K562 (cell line): ENCODE data around the gene RNF112. TPM values are rescaled to one million over a fixed set of nuclear protein-coding genes. Genes with fewer than 3 reads are reported as not detected.
A peak's percentile ranks its signal among the peaks of the same experiment; 100 is the strongest.

Experiments
- ARHGAP35 ChIP-seq: fragments of 450-650 bp; IDR thresholded peaks from 2 replicates; pipeline ENCODE4 v1.6.1; 2018; ENCODE audit not compliant: partially characterized antibody
- BDP1 ChIP-seq: IDR thresholded peaks from 3 replicates; pipeline ENCODE4 v1.6.1; 2011; ENCODE audit not compliant: insufficient read length, insufficient read depth
- CBFA2T3 ChIP-seq: fragments of 450-650 bp; IDR thresholded peaks from 2 replicates; pipeline ENCODE4 v1.6.1; 2017
- HDAC1 ChIP-seq, 2 experiments: fragments of 450-650 bp; IDR thresholded peaks; 2 replicates each; pipeline ENCODE4 v1.6.1; 2016 to 2017; ENCODE audit warnings: inconsistent platforms in 1 of 2, mild to moderate bottlenecking in 1 of 2, moderate library complexity in 1 of 2
- HDAC2 ChIP-seq: fragments of 450-650 bp; IDR thresholded peaks from 2 replicates; pipeline ENCODE4 v1.6.1; 2016; ENCODE audit warnings: mild to moderate bottlenecking
- HMG20A ChIP-seq: fragments of 450-650 bp; formaldehyde crosslinking; conservative IDR thresholded peaks from 2 replicates; pipeline ENCODE4 v1.4.0; 2020; ENCODE audit warnings: mild to moderate bottlenecking, mixed read lengths
- ILF3 ChIP-seq: fragments of 450-650 bp; IDR thresholded peaks from 2 replicates; pipeline ENCODE4 v1.6.1; 2018; ENCODE audit warnings: antibody characterized with exemption, mild to moderate bottlenecking, moderate library complexity, borderline replicate concordance
- MEF2A ChIP-seq: IDR thresholded peaks from 2 replicates; pipeline ENCODE4 v1.6.1; 2011; ENCODE audit warnings: low read depth, mild to moderate bottlenecking, low read length, moderate library complexity; ENCODE audit not compliant: control insufficient read depth
- NCOA1 ChIP-seq: fragments of 450-650 bp; IDR thresholded peaks from 2 replicates; pipeline ENCODE4 v1.6.1; 2016; ENCODE audit warnings: low read depth
- RBM17 ChIP-seq: fragments of 200-400 bp; formaldehyde crosslinking; IDR thresholded peaks from 2 replicates; pipeline ENCODE4 v1.6.1; 2017; ENCODE audit warnings: low read depth, mild to moderate bottlenecking, low read length, borderline replicate concordance
- SIRT6 ChIP-seq: IDR thresholded peaks from one replicate; pipeline ENCODE4 v1.6.1; 2012; ENCODE audit warnings: low read depth, mild to moderate bottlenecking, control low read depth, inconsistent platforms, low read length, moderate library complexity
- SMAD1 ChIP-seq: fragments of 150-350 bp; IDR thresholded peaks from 2 replicates; pipeline ENCODE4 v1.6.1; 2014; ENCODE audit warnings: low read length, low read depth; ENCODE audit not compliant: partially characterized antibody
- TAF15 ChIP-seq: fragments of 200-400 bp; formaldehyde crosslinking; IDR thresholded peaks from 2 replicates; pipeline ENCODE4 v1.6.1; 2017; ENCODE audit warnings: mild to moderate bottlenecking, low read depth, low read length, moderate library complexity
- TAF9B ChIP-seq: fragments of 450-650 bp; IDR thresholded peaks from 2 replicates; pipeline ENCODE4 v1.6.1; 2018; ENCODE audit warnings: mild to moderate bottlenecking; ENCODE audit not compliant: partially characterized antibody
- ZBTB9 ChIP-seq: fragments of 450-650 bp; formaldehyde crosslinking; IDR thresholded peaks from 2 replicates; pipeline ENCODE4 v1.4.0; 2020; ENCODE audit warnings: mild to moderate bottlenecking, moderate library complexity
- ZFP36 ChIP-seq: fragments of 150-350 bp; IDR thresholded peaks from 2 replicates; pipeline ENCODE4 v1.6.1; 2018; ENCODE audit warnings: low read length, low read depth; ENCODE audit not compliant: partially characterized antibody
- ZNF12 ChIP-seq: sonication (generic); formaldehyde crosslinking; IDR thresholded peaks from 2 replicates; pipeline ENCODE4 v1.4.0; 2020; ENCODE audit warnings: mild to moderate bottlenecking, missing genetic modification reagents
- ZNF174 ChIP-seq: fragments of 250-450 bp; sonication (Bioruptor Pico); IDR thresholded peaks from 2 replicates; pipeline ENCODE4 v1.4.0; 2020; ENCODE audit warnings: mild to moderate bottlenecking
- ZNF589 ChIP-seq: fragments of 200-800 bp; sonication (Bioruptor generic); IDR thresholded peaks from 2 replicates; pipeline ENCODE4 v1.6.1; 2016; ENCODE audit warnings: low read depth, missing genetic modification characterization, missing compliant biosample characterization
- ZNF764 ChIP-seq: fragments of 250-450 bp; sonication (Bioruptor Pico); IDR thresholded peaks from 2 replicates; pipeline ENCODE4 v1.4.0; 2020; ENCODE audit warnings: low read depth, mild to moderate bottlenecking, moderate library complexity
- polyA plus RNA-seq, 8 experiments: library from polyadenylated mRNA; depleted of rRNA in 4 of 8; stranded (reverse) in 5 of 8; unstranded in 3 of 8; fragments of >200 nt; fragmentation: Nextera tagmentation in 2 of 8; fragmentation: Illumina TruSeq in 1 of 8; extraction: Ambion mirVana in 2 of 8; extraction: Trizol in 1 of 8; gene quantifications; 2 replicates each; pipeline versions ENCODE4 v1.2.1 to v1.2.3, GENCODE V29; 2011 to 2014; ENCODE audit warnings: inconsistent platforms in 1 of 8, missing spikeins in 1 of 8
- total RNA-seq, 7 experiments: library from RNA; depleted of rRNA in 6 of 7; stranded (reverse); fragments of >200 nt in 6 of 7; fragmentation: Illumina TruSeq in 2 of 7; extraction: Trizol in 2 of 7; gene quantifications; 2 replicates each; pipeline versions ENCODE4 v1.2.1 to v1.2.3, GENCODE V29; 2011 to 2021; ENCODE audit warnings: low replicate concordance in 1 of 7
- TF ChIP-seq, protein P1 (sequence below): fragments of 250-450 bp; sonication (Bioruptor Pico); IDR thresholded peaks from 2 replicates; pipeline ENCODE4 v1.5.0; 2021
- TF ChIP-seq, protein P2 (sequence below): fragments of 450-650 bp; IDR thresholded peaks from 2 replicates; pipeline ENCODE4 v1.6.1; 2018; ENCODE audit not compliant: partially characterized antibody
- TF ChIP-seq, protein P3 (sequence below): sonication (generic); formaldehyde crosslinking; IDR thresholded peaks from 2 replicates; pipeline ENCODE4 v1.8.0; 2022; ENCODE audit warnings: mild to moderate bottlenecking, missing genetic modification reagents

The RNF112 gene
- total and polyA plus RNA-seq, 9 of the 15 experiments (the other 6 are each of a cell fraction or from before 2014, with no cell fraction given): 0.05 TPM; not detected in 8

GRCh38 chr17:19378416-19379360, 32.3 kb upstream of the RNF112 start, which contains the start of gene MAPK7 (continued):
- TF ChIP-seq, protein P1, sequence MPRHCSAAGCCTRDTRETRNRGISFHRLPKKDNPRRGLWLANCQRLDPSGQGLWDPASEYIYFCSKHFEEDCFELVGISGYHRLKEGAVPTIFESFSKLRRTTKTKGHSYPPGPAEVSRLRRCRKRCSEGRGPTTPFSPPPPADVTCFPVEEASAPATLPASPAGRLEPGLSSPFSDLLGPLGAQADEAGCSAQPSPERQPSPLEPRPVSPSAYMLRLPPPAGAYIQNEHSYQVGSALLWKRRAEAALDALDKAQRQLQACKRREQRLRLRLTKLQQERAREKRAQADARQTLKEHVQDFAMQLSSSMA (CRISPR knock-in tag): no peak
- no peak for TF ChIP-seq TAF15
- TF ChIP-seq, protein P2, sequence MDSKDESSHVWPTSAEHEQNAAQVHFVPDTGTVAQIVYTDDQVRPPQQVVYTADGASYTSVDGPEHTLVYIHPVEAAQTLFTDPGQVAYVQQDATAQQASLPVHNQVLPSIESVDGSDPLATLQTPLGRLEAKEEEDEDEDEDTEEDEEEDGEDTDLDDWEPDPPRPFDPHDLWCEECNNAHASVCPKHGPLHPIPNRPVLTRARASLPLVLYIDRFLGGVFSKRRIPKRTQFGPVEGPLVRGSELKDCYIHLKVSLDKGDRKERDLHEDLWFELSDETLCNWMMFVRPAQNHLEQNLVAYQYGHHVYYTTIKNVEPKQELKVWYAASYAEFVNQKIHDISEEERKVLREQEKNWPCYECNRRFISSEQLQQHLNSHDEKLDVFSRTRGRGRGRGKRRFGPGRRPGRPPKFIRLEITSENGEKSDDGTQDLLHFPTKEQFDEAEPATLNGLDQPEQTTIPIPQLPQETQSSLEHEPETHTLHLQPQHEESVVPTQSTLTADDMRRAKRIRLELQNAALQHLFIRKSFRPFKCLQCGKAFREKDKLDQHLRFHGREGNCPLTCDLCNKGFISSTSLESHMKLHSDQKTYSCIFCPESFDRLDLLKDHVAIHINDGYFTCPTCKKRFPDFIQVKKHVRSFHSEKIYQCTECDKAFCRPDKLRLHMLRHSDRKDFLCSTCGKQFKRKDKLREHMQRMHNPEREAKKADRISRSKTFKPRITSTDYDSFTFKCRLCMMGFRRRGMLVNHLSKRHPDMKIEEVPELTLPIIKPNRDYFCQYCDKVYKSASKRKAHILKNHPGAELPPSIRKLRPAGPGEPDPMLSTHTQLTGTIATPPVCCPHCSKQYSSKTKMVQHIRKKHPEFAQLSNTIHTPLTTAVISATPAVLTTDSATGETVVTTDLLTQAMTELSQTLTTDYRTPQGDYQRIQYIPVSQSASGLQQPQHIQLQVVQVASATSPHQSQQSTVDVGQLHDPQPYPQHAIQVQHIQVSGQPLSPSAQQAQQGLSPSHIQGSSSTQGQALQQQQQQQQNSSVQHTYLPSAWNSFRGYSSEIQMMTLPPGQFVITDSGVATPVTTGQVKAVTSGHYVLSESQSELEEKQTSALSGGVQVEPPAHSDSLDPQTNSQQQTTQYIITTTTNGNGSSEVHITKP: peak; percentile 69
- TF ChIP-seq ILF3: no peak
- TF ChIP-seq ZFP36: no peak
- no peak for TF ChIP-seq ZNF589
- TF ChIP-seq ZBTB9: no peak
- no peak for TF ChIP-seq HDAC2
- no peak for TF ChIP-seq ZNF764 (CRISPR knock-in tag)
- no peak for TF ChIP-seq ZNF174
- TF ChIP-seq HDAC1 (IDR thresholded peaks at IDR 0.05): 0 out of 4 replicates have a peak, but pooled peaks of 1 of the 2 experiments have one; percentile 39
- TF ChIP-seq RBM17: no peak
- TF ChIP-seq TAF9B: no peak
- TF ChIP-seq BDP1: no peak
- no peak for TF ChIP-seq ARHGAP35
- TF ChIP-seq SIRT6: no peak
- TF ChIP-seq MEF2A: no peak
- TF ChIP-seq ZNF12 (CRISPR knock-in tag): no peak
- TF ChIP-seq NCOA1: no peak
- no peak for TF ChIP-seq CBFA2T3
- TF ChIP-seq, protein P3, sequence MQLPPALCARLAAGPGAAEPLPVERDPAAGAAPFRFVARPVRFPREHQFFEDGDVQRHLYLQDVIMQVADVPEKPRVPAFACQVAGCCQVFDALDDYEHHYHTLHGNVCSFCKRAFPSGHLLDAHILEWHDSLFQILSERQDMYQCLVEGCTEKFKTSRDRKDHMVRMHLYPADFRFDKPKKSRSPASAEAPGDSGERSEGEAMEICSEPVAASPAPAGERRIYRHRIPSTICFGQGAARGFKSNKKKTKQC (CRISPR knock-in tag): no peak
- TF ChIP-seq SMAD1: no peak
- TF ChIP-seq HMG20A (CRISPR knock-in tag): no peak
